Muscle of leg (tissue), 11 donors: Measurements from ENCODE around the gene LRRC51. TPM values are rescaled to one million over a fixed set of nuclear protein-coding genes. Genes with fewer than 3 reads are reported as not detected.
A peak's percentile ranks its signal among the peaks of the same experiment; 100 is the strongest.

Experiments used
- DNase-seq: peaks from one replicate; pipeline ENCODE4 v3.0.0; 2013
- H3K27ac ChIP-seq: one replicate; pipeline ENCODE4 v1.5.1; 2013; ENCODE audit warnings: mild to moderate bottlenecking, low read length, control low read depth
- H3K27me3 ChIP-seq: one replicate; pipeline ENCODE4 v1.6.1; 2013; ENCODE audit warnings: low read length; ENCODE audit not compliant: control insufficient read depth, insufficient read depth
- H3K36me3 ChIP-seq: one replicate; pipeline ENCODE4 v1.6.1; 2013; ENCODE audit warnings: low read length; ENCODE audit not compliant: control insufficient read depth, insufficient read depth
- H3K4me1 ChIP-seq: one replicate; pipeline ENCODE4 v1.6.1; 2013; ENCODE audit warnings: low read length; ENCODE audit not compliant: control insufficient read depth, insufficient read depth
- H3K4me3 ChIP-seq: one replicate; pipeline ENCODE4 v1.5.1; 2013; ENCODE audit warnings: low read length, control low read depth
- H3K9me3 ChIP-seq: replicated peaks from 2 replicates; pipeline ENCODE4 v1.6.1; 2013; ENCODE audit warnings: low read depth, low read length; ENCODE audit not compliant: control insufficient read depth
- WGBS: methylation state at CpG from one replicate; pipeline ENCODE4 v1.1.5; 2013; ENCODE audit warnings: missing lambda C conversion rate; ENCODE audit not compliant: insufficient coverage; 5-methylcytosine and 5-hydroxymethylcytosine counted together
- polyA plus RNA-seq, 8 donors: library from polyadenylated mRNA; unstranded; fragments of 120-200 nt; gene quantifications; one replicate each; pipeline versions ENCODE4 v1.2.1 to v1.2.3, GENCODE V29; 2013; ENCODE audit warnings: inconsistent platforms in 1 of 8, low replicate concordance in 1 of 8; ENCODE audit not compliant: insufficient read length in 8 of 8, insufficient read depth in 1 of 8
- total RNA-seq: library from RNA; stranded (reverse); fragments of 120-200 nt; gene quantifications from one replicate; pipeline ENCODE4 v1.2.4, GENCODE V29; 2013

Gene LRRC51
- total and polyA plus RNA-seq, 9 donors: 3.4 to 9.5 (median 7.4) TPM

- peaks cover 22% of the 10 kb centered on the region for H3K4me1 ChIP-seq
These were observed 10.2 kb upstream of the LRRC51 start for GRCh38 chr11:72070491-72070890.

GRCh38 chr11:72072348-72072747, 8.3 kb upstream of the LRRC51 start:
- no peak for DNase-seq
- Histone ChIP-seq H3K4me1 (peaks cover 22% of the 10 kb centered on the region), H3K27ac (no peak overlapping the region), H3K27me3 (no peaks in the 10 kb centered on the region), H3K9me3 (no peaks in the 10 kb centered on the region), H3K4me3 (no peak overlapping the region), H3K36me3 (peaks cover 10% of the 10 kb centered on the region)
- 63% methylated on average over 3 of the region's 3 CpGs for WGBS

More at GRCh38 chr11:72070491-72070890, 10.2 kb upstream of the LRRC51 start:
- WGBS: 80% methylated on average over 2 of the region's 7 CpGs
- Histone ChIP-seq H3K9me3 (no peaks in the 10 kb centered on the region), H3K4me3 (no peak overlapping the region), H3K36me3 (peaks cover 13% of the 10 kb centered on the region), H3K27me3 (no peaks in the 10 kb centered on the region), H3K27ac (peak overlapping the region; percentile 69)
- no peak for DNase-seq

- peak; percentile 51 for DNase-seq
- WGBS: no CpG with 5 or more reads among the region's 1 CpG
- Histone ChIP-seq H3K9me3 (no peaks in the 10 kb centered on the region), H3K27ac (peak overlapping the region; percentile 42), H3K36me3 (peaks cover 9% of the 10 kb centered on the region), H3K4me3 (no peak overlapping the region), H3K4me1 (peaks cover 22% of the 10 kb centered on the region), H3K27me3 (no peaks in the 10 kb centered on the region)
These were observed 5.5 kb upstream of the LRRC51 start for GRCh38 chr11:72075109-72075508.

GRCh38 chr11:72075756-72076155, 4.9 kb upstream of the LRRC51 start:
- Histone ChIP-seq H3K4me1 (peaks cover 17% of the 10 kb centered on the region), H3K27ac (no peak overlapping the region)
- WGBS: 84% methylated on average over 2 of the region's 4 CpGs

GRCh38 chr11:72078477-72078876, 2.2 kb upstream of the LRRC51 start:
- H3K36me3 ChIP-seq: peaks cover 9% of the 10 kb centered on the region
- no peak for DNase-seq
- H3K27me3 ChIP-seq: no peaks in the 10 kb centered on the region
- no CpG with 5 or more reads among the region's 6 CpGs for WGBS
- peak overlapping the region; percentile 13 for H3K27ac ChIP-seq
- H3K4me1 ChIP-seq: peaks cover 17% of the 10 kb centered on the region
- no peak overlapping the region for H3K4me3 ChIP-seq
- no peaks in the 10 kb centered on the region for H3K9me3 ChIP-seq

More at GRCh38 chr11:72075756-72076155, 4.9 kb upstream of the LRRC51 start:
- H3K4me3 ChIP-seq: no peak overlapping the region
- no peak for DNase-seq
- H3K9me3 ChIP-seq: no peaks in the 10 kb centered on the region
- peaks cover 9% of the 10 kb centered on the region for H3K36me3 ChIP-seq
- no peaks in the 10 kb centered on the region for H3K27me3 ChIP-seq

- 0% methylated on average over 5 of the region's 16 CpGs for WGBS
- DNase-seq: no peak
- peak overlapping the region; percentile 94 for H3K27ac ChIP-seq
- H3K4me3 ChIP-seq: peak overlapping the region; percentile 84
- H3K9me3 ChIP-seq: no peaks in the 10 kb centered on the region
- peaks cover 10% of the 10 kb centered on the region for H3K36me3 ChIP-seq
- no peaks in the 10 kb centered on the region for H3K27me3 ChIP-seq
- peaks cover 17% of the 10 kb centered on the region for H3K4me1 ChIP-seq
These were observed 778 bp upstream of the LRRC51 start for GRCh38 chr11:72079819-72080325.

GRCh38 chr11:72081184-72081644, 564 bp downstream of the LRRC51 start:
- Histone ChIP-seq H3K36me3 (peaks cover 4% of the 10 kb centered on the region), H3K9me3 (no peaks in the 10 kb centered on the region), H3K4me3 (peak overlapping the region; percentile 84), H3K4me1 (peaks cover 19% of the 10 kb centered on the region), H3K27me3 (no peaks in the 10 kb centered on the region), H3K27ac (peak overlapping the region; percentile 94)
- WGBS: 82% methylated on average over 6 of the region's 21 CpGs
- no peak for DNase-seq

GRCh38 chr11:72081821-72082453, 1.3 kb downstream of the LRRC51 start:
- Histone ChIP-seq H3K4me3 (no peak overlapping the region), H3K4me1 (peaks cover 19% of the 10 kb centered on the region), H3K27me3 (no peaks in the 10 kb centered on the region), H3K27ac (no peak overlapping the region), H3K9me3 (no peaks in the 10 kb centered on the region), H3K36me3 (peaks cover 5% of the 10 kb centered on the region)
- WGBS: 100% methylated on average over 1 of the region's 3 CpGs
- DNase-seq: no peak

- Histone ChIP-seq H3K36me3 (peaks cover 10% of the 10 kb centered on the region), H3K4me1 (peaks cover 19% of the 10 kb centered on the region), H3K27me3 (no peaks in the 10 kb centered on the region), H3K4me3 (no peak overlapping the region), H3K9me3 (no peaks in the 10 kb centered on the region), H3K27ac (no peak overlapping the region)
- no CpG with 5 or more reads among the region's 2 CpGs for WGBS
- no peak for DNase-seq
These were observed 2.8 kb downstream of the LRRC51 start for GRCh38 chr11:72083414-72083813.

- peaks cover 10% of the 10 kb centered on the region for H3K36me3 ChIP-seq
- no peaks in the 10 kb centered on the region for H3K9me3 ChIP-seq
- peaks cover 14% of the 10 kb centered on the region for H3K4me1 ChIP-seq
- H3K4me3 ChIP-seq: no peak overlapping the region
- 60% methylated on average over 1 of the region's 4 CpGs for WGBS
- H3K27ac ChIP-seq: no peak overlapping the region
- no peak for DNase-seq
- no peaks in the 10 kb centered on the region for H3K27me3 ChIP-seq
These were observed 3.4 kb downstream of the LRRC51 start for GRCh38 chr11:72084076-72084475.
